GM18861 (cell line): ENCODE data around the gene BRICD5.
"Not testable (repeated sequence)": the region's sequence is repeated elsewhere in the genome, so short reads cannot be mapped to it uniquely, and the experiment has no call there.

Experiments
- ATAC-seq: cut with Tn5 transposase; IDR thresholded peaks from one replicate; pipeline ENCODE4 v1.9.1; 2021; ENCODE audit not compliant: unreplicated experiment

Gene BRICD5

GRCh38 chr16:2210386-2211365, at the start of gene BRICD5:
Gene BRICD5 (minus strand): TSS chr16:2210863. CDS start chr16:2210833, 30 bp downstream.
- no peak for ATAC-seq

GRCh38 chr16:2260250-2260649, 49.6 kb upstream of the BRICD5 start:
- ATAC-seq = no peak

DNA sequence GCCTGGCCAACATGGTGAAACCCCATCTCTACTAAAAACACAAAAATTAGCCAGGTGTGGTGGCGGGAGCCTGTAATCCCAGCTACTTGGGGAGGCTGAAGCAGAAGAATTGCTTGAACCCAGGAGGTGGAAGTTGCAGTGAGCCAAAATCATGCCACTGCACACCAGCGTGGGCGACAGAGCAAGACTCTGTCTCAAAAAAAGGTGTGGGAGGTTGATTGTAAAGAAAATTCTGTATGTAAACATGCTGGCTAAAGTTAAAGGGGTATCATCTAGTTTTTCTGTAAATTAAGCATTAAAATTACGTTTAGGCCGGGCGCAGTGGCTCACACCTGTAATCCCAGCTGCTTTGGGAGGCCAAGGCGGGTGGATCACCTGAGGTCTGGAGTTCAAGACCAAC, 47.9 kb upstream of the BRICD5 start:
- ATAC-seq = not testable (repeated sequence)

- ATAC-seq = no peak
Measured at GRCh38 chr16:2257726-2258125, 47.1 kb upstream of the BRICD5 start.

DNA sequence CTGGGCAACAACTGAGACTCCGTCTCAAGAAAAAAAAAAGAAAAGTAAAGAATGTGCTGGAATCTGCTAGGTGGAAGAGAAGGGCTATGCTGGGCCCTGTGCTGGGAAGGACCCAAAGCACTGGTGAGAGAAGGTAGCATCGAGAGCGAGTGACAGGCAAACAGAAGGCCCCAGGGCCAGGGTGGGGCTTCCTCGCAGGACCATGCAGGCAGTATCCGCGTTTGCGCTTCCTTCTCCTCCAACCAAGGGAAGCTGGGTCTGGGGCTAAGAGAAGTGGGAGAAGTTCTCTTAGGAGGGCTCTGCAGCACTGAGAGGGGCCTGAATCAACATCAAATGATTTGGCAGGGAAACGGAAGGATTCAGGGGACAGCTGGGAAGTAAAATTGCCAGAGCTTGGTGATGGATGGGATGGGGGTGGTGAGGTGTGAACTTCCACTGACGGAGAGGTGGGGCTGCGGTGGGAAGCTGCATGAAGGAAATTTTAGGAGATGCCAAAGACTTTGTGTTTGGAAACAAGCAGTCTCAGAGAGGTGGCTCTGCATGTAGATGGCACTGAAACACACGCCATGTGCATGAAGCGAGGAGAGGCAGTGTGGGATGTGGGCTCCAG, 46.0 kb upstream of the BRICD5 start:
- no peak for ATAC-seq

- ATAC-seq = no peak
Measured at GRCh38 chr16:2253293-2253692, 42.6 kb upstream of the BRICD5 start.

DNA sequence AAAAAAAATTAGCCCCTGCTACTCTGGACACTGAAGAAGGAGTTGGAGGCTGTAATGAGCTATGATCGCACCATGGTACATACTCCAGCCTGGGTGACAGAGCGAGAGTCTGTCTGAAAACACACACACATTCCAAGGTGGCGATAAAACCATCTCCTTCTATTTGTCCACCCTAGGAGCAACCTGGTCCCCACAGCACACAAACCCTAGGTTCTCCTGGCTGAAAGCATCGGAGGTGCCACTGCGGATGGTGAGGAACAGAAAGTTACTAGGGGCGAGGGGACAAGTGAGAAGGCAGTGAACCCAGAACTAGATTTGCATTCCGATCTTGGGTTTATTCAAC, 42.1 kb upstream of the BRICD5 start:
- no peak for ATAC-seq

- ATAC-seq = peak; percentile 75
Measured at GRCh38 chr16:2251296-2252111, 40.8 kb upstream of the BRICD5 start, which contains the start of gene ECI1. Gene ECI1 (minus strand): TSS chr16:2251587. CDS start chr16:2251566, 21 bp downstream.

GRCh38 chr16:2250652-2251295, 40.1 kb upstream of the BRICD5 start:
- no peak for ATAC-seq

DNA sequence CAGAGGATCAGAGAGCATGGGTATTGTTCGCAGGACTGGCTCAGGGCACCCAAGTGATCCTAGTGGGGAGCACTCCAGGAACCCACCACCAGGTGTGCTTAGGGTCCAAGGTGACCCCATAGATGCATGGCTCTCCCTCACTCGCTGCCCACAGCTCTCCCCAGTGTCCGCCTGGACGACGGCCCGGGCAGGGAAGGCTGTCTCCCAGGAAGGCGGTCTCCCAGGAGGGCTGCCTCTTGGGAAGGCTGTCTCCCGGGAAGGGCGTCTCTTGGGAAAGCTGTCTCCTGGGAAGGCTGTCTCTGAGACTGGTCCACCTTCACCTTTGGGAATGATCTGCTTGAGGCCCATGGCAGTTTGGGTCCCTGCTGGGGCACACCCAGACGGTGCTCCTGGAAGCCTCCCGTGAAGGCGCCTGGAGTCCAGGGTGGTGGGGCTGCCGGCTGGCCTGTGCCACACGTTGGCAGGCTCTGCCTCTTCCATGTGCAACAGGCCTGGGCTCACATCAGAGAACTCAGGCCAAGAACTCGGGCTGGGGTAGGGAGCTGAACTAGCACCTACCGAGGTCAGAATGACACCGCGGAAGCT, 35.7 kb upstream of the BRICD5 start:
- ATAC-seq = no peak

- ATAC-seq = no peak
Measured at GRCh38 chr16:2244926-2245795, 34.5 kb upstream of the BRICD5 start.

DNA sequence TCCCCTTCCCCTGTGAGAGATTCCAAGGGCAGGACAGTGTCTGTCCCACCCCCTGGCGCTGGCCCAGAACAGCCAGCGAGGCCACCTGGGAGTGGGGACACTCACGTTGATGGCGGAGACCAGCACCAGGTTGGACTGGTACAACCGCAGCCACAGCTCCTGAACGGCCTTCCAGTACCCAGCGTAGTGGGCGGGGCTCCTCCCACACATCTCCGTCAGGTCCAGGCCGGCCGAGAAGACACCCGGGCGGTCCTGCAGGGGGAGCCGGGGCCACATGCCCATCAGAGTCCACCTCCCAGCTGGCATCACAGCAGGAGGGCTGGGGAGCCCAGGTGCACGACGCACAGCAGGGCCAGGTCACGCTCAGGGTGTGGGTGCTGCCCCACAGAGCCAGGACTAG, 33.6 kb upstream of the BRICD5 start:
- no peak for ATAC-seq

DNA sequence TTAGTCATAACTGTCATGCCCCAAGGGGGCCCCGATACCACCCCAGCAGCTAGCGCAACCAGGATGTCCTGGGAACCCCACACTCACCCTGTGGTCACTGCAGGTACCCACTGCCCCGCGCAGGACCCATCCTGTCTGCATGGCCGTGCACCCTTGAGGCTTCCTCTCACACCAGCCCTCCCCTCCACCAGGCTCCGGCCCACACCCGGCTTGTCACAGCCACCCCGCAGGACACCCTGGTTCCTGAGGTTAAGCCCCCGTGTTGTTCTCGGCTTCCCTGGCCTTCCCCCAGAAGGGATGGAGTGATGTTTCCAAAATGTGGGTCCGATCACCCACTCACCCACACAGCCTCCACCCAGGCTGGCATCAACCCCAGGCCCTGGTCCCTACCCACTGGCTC, 33.1 kb upstream of the BRICD5 start:
- no peak for ATAC-seq

GRCh38 chr16:2243031-2243528, 32.4 kb upstream of the BRICD5 start:
- no peak for ATAC-seq

GRCh38 chr16:2242598-2242997, 31.9 kb upstream of the BRICD5 start:
- ATAC-seq = no peak

DNA sequence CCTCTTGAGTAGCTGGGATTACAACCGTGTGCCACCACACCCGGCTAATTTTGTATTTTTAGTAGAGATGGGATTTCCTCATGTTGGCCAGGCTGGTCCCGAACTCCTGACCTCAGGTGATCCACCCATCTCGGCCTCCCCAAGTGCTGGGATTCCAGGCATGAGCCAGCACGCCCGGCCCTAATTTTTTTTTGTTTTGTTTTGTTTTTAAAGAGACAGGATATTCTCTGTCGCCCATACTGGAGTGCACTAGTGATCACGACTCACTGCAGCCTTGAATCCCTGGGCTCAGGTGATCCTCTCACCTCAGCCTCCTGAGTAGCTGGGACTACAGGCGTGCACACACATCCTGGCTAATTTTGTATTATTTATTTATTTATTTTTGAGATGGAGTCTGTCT, 29.7 kb upstream of the BRICD5 start:
- ATAC-seq = not testable (repeated sequence)

GRCh38 chr16:2238838-2239675, 28.4 kb upstream of the BRICD5 start:
- ATAC-seq = no peak

- ATAC-seq = no peak
Measured at GRCh38 chr16:2238150-2238837, 27.6 kb upstream of the BRICD5 start.
